CD4-positive, alpha-beta T cell treated with Interleukin-17A for 1 hour (primary cell): Measurements from ENCODE around the gene TNIK.

Experiments used
- DNase-seq: peaks from one replicate; pipeline ENCODE4 v3.0.0-alpha.2; 2020

TNIK gene

DNA sequence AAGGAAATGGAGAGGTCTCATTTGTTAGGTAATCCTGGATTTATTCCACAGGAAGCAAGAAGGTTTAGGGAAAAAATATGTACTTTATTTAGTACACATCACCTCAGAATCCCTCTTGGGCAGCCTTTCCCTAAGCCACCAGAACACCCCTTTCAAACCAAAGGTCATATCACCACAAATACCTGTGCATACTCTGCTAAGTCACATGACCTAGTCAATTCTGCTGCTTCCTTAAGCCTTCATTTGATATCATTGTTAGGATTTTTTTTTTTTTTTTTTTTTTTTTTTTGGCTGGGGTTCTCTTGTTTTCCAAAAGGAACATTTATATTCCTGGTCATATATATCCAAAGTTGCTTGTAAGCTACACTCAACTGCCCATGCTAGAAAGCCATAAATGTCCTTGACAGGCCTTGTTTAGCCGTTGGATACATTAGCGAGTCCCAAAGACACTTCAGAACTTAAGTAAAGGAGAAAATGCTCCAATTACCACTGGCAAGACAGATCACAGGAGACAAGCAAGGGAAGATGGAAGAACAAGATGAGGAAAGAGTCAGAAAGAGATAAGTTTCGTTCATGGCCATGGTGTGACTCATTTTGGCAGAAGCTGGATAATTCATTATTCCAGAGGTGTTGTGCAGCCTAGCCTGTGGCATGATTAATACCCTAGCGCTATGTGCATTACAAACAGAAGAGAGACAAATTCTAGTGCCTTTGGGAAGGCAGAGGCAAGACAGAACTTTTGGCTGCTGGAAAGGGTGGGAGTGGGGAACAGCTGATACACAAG is 278.1 kb downstream of the TNIK start:
- DNase-seq = no peak

GRCh38 chr3:171178714-171179113 is 281.5 kb downstream of the TNIK start:
- no peak for DNase-seq

DNA sequence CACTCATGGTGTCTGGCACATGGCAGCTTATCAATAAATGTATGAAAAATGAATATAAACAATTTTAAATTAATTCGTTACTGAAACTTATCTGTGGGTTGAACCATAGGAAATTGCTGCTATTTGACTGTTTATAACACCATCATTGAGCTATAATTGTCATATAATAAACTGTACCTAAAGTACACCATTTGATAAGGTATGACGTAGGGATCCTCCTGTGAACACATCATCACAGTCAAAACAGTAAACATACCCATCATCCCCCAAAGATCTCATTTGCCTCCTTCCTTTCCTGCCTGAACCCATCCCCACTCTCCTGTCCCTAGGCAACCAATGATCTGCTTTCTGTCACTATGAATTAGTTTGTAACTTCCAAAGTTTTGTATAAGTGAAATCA is 282.7 kb downstream of the TNIK start:
- no peak for DNase-seq

GRCh38 chr3:171177056-171177455 is 283.1 kb downstream of the TNIK start:
- no peak for DNase-seq

DNA sequence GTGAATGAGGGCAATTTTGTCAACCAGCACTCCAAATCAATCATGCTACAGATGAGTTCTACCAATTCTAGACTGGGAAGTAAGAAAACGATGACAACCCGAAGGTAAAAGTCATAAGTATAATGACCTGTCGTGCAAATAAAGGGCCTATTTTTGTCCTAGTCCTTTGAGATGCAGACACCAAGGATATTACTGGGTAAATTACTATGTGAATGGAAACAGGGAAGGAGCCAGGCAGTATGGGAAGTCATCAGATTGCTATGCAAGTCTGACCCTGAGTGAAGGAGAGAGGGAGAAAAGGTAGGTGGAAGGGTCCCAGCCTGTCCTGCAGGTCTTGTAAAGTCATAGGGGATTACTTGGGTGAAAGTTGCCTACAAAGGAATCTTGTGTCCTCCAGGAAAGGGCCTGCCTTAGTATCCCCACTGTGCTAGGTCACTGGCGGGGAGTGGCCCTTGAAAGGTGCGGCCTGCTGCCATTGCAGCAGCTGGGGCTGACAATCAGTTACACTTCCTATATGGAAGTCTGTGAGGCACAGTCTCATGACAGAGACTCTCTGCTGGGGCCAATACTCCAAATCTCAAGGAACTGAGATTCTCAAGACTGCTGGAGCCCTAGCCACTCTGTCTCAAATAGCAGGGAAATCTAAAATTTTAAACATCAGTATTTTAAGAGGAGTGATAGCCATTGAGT is 283.8 kb downstream of the TNIK start:
- no peak for DNase-seq

GRCh38 chr3:171175741-171176234 is 284.4 kb downstream of the TNIK start:
- DNase-seq = no peak

- no peak for DNase-seq
Observed at GRCh38 chr3:171173736-171174135, 286.5 kb downstream of the TNIK start.

GRCh38 chr3:171172070-171172469 is 288.1 kb downstream of the TNIK start:
- peak; percentile 15 for DNase-seq

DNA sequence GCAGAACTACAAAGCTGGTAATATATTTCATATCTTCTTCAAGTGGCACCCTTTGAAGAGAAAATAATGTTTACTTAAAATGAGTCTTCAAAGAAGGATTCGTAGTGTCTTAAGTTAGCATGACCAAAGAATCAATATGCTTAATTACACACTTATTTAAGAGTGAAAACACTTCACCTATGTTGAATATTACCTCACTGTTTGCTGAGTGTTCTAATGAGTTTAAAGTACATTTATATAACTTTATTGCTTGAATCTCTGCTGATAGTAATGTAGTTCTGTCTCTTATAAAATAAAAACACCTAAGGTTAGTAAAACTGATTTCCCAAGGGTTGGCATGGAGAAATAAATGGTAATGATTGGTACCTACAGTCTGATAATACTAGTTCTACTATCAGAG is 290.3 kb downstream of the TNIK start:
- DNase-seq = no peak

DNA sequence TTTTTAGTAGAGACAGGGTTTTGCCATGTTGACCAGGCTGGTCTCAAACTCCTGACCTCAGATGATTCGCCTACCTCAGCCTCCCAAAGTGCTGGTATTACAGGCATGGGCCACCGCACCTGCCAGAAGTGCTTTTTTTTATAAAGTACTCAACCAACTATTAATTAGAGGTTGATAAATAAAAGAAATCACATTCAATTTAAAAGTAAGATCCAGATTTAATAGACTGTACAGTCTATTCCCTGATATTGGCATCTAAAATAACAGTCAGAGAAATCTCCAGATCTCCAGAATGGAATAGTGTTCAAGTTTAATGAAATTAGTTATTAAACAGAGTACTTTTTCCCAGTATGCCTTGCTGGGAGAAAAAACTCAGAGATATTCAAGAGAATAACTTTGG is 290.8 kb downstream of the TNIK start:
- no peak for DNase-seq

DNA sequence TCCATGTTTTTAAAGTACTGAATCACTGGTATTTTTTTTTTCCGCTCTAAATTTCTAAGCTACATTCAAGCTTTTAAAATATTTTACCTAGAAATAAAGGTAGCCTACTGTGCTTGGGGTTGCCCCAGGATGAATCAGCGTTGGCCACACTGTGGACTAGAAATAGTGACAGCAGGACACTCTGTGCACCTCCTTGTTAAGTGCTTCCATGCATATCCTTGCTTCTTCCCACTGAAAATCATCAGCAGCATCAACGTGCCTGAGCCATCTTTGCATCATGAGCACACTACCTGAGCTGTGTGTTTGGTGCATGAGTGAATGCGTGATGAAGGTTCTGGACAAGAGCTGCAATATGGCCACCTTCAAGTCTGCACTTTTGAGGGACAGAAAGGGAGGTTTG is 291.7 kb downstream of the TNIK start:
- DNase-seq = no peak

DNA sequence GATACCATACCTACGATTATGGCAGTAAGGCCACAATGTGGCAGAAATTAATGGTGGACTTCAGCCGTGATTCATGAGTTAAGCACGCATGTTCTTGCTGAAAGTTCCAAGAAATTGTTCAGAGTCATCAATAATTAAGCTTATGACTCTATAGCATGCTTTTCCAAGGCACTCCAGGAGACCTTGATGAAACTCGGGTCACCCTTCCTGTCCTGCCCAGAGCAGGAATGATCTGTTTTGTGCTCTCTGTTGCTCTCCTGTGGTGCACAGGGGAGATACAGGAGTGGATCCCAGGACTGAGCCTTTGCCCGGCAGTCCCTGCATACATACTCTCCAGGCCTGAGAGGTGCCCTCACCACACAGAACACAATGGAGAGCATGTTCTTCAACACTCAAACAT is 292.1 kb downstream of the TNIK start:
- DNase-seq = no peak

DNA sequence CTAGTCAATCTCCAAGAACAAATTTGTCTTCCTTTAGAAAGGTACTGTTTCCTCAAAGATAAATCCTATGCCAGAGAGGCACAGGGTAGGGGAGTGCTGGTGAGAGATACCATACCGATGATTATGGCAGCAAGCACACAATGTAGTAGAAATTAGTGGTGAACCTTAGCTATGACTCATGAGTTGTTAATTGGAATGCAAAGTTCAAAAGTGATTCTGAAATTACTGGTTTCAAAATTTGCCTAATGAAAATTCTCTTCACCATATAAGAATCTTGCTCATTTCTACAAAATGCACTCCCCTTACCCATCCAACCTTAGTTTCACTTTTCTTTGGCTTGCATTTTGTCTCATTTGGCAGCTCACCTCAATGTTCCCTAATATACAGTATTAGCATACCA is 294.2 kb downstream of the TNIK start:
- DNase-seq = no peak

- no peak for DNase-seq
Observed at GRCh38 chr3:171165499-171165921, 294.7 kb downstream of the TNIK start.

GRCh38 chr3:171164067-171164465 is 296.1 kb downstream of the TNIK start:
- DNase-seq = no peak

DNA sequence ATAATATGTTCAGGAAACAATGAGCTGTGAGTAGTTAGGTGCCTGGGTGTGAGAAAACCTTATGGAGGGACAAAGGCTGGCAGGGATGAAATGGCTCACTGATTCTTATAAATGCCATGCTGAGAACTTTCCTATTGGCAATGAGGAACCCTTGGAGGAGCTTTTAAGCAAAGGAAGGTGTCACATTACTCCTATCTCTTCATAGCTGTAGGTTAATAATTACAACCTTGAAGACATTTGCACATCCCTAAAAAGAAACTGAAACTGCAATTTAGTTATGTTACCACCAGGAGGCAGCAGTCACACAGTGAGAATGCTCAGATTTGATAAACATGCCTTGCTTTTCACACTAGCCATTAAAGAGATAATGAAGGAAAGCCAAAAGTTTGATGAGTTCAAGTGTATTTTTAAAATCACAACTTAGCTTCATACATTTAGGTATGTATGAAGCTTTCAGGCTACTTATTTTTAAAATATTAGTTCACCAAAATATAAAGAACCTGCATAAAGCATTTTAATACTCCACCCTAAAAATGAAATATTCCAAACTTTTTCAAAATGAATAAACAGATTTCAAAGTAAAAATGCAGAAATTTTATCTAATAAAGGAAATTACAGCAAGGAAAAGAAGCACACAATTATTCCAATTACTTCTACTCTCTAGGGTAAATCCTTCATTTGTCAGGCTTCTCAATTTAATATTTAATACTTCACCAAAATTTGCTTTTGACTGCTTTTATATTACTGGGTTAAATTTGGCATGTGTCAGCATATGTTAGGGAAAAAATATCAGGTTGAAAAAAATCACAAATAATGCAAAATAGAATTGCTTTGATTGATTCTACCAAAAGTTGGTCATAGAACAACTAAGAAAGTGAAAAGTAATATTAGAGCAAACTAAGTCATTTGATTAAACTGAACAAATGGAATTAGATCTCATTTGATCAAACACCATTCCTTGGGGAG is 296.8 kb downstream of the TNIK start:
- DNase-seq = peak; percentile 62

DNA sequence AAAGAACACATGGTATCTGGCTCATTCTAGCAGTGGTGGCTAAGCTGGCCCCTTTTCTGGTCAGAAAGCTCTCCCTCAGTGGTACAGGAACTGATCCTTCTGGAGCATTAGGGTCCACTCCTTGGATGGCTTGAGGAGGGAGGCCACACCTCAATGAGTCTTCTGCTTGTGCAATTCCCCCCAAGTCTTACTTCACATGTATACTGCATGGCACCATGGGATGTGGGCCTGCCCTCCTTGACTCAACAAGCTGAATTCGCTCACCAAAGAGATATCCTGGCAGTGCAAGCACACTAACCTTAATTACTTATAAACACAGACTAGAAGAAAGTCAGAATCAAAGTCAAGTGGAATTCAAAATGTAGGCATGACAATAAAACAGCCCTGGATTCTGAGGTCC is 299.9 kb downstream of the TNIK start:
- DNase-seq = no peak

- DNase-seq = no peak
Observed at GRCh38 chr3:171159822-171160157, 300.4 kb downstream of the TNIK start.

DNA sequence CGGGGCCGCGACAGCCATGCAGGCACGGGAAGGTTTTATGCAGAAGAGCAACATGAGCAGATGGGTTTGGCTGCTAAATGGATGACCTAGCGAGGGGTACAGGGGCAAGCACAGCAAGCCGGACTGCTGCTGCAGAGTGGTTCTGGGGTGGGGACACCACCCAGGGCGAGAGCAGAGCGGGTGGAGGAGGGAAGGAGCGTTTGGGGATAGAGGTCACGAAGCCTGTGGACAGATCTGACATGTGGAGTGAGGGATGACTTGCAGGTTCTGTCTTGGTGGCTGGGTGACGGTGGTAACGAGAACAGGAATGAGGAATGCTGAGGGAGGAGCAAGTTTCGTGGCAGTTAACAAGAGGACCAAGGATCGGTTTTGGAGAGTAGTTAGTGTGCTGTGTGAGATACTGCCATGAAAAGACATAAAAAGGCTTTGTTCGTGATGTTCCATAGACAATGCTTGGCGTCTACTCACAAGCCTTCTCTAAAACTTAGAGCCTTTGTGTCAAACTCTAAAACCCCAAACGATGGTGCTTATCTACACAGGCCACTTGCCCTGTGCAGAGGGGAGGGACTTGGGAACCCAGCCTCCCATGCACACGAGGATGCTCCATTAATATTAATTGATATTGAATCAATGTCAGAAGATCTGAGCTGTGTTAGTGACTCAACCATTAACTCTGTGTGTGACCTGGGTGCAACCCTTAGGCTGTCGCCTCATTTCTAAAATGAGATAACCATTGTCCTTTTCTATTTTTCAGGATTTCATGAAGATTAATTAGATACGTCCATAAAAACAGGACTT is 301.0 kb downstream of the TNIK start:
- DNase-seq = no peak

DNA sequence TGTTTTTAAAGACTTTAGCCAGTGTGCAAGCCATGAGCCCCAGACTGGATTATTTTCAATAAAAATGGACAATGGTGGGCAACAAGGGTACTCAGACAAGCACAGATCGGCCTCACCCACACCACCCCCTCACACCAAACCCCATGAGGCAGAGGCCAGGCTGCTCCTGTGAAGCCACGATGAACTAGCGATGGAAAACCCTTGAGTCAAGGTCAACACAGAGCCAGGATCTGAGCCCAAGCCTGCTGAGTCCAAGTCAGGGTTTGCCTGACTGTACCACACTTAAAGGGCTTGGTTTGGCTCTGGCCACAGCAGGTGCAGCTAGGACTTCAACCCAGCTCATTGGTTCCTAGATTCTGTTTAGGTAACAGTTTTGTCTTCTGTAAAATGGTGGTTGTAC is 302.2 kb downstream of the TNIK start:
- DNase-seq = no peak

DNA sequence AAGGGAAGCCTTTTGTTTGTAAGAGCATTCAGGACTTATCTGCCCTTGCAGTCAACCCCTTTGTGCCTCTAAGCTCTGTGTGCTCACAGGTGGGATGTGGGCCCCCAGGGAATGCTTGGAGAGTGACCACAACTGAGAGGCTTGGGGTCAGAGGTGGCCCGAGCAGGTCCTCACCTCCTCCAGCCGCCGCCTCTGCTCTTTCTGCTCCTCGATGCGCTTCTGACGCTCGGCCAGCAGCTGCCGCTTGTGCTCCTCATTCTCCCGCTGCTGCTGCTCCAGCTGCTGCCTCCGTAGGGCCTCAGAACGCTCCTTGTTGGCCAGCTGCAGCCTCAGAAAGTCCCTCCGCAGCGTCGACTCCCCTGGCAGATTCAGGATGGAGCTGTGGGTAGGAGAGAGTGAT is 302.9 kb downstream of the TNIK start:
- DNase-seq = no peak

DNA sequence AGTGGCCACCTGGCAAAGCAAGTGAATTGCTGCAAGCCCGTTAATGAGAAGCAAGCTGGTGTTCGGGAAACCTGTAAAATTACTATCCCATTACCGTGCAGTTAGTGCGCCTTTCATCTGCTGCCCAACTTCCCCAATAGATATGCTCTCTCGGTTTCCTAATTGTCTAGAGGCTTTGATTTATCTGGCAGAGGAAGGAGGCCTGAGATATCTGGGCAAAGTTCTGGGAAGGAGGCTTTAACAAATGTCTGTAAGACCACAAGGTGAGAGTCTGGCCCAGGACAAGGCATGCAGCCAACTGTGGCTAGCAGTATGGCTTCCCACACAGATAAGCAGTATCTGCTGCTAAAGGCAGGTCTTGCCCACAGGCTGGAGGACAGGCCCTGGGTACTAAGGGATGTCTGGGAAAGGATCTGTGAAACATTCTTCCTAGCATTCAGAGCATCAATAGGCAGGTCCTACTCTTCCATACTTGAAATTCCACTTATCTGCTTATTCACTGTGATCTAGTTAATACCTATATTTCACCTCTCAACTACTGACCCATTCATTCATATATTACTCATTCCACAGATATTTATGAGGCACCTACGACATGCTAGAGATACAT is 303.7 kb downstream of the TNIK start:
- DNase-seq = no peak
